ENCODE results near the gene TRMT61A.

TRMT61A gene

DNA sequence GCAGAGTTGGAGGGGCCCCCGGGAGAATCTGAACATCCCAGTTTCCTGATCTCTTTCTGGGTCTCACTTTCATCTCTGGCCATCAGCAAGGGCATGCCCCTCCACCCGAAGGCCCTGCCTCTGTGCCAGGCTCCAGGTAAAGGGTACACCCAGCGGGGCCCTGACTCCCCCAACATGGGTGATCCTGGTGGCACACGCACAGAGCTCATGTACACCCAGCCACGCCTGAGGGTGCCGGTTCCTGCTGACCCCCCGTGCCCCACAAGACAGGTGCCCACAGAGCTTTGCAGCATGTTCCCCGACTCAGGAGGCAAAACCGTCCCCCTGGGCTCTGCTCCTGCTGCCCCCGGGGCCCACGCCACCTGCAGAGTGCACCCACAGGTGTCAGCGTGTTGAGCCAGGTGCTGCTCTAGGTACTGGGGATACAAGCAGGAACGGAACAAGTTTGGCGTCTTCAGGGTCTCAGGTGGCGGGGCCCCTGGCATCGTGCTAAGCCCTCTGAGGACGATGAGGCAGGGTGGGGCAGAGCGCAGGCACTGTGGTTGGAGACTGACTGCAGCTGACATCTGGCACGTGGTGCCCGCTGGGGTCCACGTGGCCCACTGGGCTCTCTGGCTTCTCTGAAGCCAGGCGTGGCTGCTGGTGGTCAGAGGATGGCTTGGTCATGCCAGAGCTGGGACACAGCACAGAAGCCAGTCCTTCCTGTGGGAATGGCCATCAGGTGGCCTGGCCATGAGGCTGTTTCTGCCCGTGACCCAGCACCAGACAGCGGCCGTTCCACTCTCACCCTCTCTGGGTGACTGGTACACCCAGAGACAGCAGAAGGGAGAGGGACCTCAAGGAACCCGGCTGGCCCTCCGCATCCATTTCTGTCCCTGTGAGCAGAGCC lies 19.7 kb downstream of the TRMT61A start:
- DNase-seq (ENCODE audit: low read depth): no peak

DNA sequence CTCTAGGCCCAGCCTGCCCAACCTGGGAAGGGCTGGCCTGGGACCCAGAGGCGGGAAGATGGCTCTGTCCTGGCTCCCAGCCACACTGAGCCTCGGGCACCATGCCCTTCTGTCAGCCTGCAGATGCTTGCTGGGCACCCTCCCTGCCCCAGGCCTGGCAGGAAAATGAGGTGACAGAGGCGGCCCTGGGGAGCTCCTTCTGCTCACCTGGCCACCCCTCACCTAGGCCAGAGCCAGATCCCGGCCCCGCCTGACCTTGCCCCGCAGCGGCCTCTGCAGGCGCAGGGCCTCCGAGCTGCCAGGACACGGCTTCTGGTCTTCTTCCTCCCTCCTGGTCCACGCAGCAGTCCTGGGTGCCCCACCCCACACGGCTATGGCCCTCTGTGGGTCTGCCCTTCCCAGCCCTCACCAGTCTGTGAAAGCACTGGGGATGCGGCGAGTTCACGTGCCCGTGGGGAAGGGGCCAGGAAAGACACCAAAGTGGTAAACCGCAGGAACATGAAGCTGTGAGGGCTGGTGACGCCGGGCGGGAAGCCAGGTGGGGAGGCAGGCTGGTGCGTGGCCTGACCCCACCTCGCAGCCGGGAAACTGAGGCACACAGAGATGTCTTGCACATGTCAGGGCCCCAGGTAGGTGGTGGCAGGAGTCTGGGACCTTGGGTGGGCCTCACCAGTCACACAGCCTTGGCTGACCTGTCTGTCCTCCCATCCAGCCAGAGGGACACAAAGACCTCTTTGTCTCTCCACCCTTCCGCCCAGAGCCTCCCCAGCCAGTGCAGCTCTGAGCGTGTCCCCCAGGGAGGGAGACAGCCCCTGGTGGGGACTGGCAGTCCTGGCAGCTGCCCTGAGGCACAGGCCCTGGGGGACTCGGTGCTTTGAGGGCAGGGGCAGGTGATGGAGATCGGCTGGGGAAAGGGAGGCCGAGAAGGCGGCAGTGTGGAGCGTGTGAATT lies 20.6 kb downstream of the TRMT61A start:
- no peak for DNase-seq (ENCODE audit: low read depth)

DNA sequence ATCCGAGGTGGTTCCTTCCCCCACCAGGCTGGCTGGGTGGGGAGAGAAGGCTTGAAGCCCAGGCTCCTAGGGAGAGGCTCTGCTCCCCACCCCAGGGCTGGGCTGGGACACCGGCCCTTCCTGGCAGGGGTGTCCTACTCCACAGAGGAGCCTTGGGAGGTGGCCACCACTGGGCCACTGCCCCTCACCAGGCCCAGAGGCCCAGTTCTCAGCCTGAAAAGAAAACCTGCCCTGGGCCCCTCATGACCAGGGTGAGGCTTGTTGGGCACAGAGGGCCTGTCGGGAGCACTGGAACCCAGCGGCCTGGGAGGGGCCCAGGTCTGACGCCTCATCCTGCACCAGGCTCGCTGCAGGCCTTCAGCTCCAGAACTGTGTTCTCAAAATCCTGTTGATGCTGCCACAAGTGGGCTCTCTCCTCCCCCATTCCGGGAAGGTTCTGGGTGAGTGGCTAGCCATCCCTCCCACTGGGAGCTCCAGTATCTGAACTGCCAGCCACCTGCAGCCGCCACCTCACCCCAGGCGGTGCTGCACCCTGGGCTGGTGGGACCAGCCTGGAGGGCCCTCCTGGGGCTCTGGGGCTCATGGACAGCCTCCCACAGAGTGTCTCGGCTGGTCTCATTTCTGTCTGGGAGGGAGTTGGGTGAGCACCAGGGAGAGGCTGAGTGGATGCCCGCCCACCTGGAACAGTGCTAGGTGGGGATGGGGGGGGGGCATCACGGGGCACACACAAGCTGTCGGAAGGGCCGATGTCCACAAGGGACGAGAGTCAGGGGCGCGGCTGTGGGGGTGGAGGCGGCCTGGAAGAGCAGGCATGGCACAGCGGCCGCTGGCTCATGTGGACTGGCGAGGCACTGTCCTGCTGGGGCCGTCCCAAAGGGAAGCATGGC lies 21.7 kb downstream of the TRMT61A start:
- no peak for DNase-seq (ENCODE audit: low read depth)

DNA sequence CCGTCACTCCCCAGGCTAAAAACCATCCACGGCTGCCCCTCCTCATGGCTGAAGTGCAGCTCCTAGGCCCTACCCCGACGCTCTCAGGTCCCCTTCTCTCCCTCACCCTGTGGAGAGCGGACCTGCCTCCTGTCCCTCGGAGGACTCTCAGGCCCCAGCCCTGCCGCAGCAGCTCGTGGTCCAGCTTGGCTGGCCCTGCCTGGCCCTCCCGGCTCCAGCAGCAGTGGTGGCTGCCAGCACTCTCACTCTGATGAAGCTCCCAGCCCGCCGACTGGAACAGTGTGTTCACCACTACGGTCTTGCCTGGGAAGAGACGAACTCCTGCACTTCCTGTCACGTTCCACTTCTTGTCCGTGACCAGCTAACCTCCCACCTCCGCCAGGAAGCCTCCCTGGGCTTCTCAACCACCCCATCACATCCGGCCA lies 22.4 kb downstream of the TRMT61A start:
- DNase-seq (ENCODE audit: low read depth): no peak

DNA sequence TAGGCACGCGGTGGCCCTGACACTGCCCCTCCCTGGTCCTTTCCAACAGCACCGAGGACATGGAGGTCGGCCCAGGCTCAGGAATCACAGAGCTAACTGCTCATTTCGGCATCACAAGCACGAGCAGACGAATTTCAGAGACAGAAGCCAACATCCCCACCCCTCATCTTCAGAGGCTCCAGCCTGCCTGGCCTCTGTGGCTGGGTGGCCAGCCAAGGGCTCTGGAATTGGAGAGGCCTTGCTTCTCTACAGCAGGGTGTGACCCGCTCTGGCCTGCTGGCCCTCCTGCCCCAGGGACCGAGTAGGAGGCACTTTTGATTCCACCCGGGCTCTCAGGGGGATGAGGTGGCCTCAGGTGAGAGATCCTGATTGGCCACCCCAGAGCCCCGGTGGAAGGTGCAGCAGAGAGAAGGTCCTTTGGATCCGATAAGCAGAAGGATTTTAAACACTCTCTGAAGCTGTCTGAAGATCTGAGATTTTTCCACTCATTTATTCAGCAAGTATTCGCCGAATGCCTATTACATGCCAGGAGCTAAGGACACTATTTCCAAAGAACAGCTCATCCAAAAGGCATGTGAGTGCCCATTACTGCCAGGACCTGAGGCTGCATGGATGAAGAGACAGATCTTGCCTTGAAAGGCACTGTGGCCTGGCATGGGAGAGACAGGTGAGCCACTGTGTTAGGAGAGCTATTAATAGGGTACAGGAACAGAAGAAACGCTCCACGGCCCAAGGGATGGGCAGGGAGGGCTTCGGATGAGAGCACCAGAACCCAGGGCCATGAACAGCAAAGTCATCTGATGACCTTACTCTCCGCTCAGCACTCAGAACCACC lies 23.2 kb downstream of the TRMT61A start:
- peak; percentile 73 for DNase-seq (ENCODE audit: low read depth)

DNA sequence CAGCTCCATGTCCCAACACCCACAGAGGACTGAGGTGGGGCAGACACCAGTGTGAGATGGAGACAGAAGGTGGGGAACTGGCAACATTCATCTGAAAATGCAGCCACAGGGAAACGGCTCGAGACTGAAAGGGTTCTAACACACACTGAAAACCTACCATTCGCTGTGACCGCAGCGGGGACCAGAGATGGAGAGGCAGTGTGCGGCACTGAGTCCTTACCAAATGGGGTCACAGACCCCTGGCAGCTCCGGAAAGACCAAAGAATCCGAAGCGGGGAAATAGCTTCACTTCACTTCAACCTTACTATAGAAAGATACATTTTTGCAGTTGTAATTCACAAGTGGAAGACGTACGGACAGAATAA lies 23.8 kb downstream of the TRMT61A start:
- DNase-seq (ENCODE audit: low read depth): no peak

DNA sequence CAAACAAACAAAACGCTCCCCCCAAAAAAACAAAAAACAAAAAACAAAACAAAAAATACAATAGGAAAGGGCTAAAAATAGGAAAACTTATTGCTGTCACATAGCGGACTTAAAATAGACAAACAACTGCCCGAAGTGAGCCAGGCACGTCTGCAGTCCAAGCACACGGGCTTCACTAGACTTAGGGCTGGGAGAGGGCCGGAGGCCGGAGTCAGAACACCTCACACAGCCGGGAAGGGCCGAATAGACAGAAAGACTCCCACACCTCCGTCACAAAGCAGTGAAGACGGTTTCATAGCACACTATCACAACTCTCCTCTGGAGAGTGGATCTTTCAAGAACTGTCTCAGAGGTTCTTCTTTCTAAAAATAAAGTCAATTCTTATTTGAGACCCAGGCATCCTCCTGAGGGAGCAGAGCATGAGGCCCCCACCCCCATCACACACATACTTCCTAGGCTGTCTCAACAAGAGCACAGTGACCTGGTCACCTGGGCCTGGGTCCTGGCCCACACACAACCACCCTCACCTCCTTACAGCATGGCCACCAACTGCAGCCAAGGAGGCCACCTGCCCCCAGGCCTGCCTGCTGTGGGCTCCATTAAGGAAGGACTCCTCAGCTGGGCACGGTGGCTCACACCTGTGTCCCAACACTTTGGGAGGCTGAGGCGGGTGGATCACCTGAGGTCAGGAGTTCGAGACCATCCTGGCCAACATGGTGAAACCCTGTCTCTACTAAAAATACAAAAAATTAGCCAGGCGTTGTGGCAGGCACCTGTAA lies 26.8 kb downstream of the TRMT61A start:
- DNase-seq (ENCODE audit: low read depth): no peak

DNA sequence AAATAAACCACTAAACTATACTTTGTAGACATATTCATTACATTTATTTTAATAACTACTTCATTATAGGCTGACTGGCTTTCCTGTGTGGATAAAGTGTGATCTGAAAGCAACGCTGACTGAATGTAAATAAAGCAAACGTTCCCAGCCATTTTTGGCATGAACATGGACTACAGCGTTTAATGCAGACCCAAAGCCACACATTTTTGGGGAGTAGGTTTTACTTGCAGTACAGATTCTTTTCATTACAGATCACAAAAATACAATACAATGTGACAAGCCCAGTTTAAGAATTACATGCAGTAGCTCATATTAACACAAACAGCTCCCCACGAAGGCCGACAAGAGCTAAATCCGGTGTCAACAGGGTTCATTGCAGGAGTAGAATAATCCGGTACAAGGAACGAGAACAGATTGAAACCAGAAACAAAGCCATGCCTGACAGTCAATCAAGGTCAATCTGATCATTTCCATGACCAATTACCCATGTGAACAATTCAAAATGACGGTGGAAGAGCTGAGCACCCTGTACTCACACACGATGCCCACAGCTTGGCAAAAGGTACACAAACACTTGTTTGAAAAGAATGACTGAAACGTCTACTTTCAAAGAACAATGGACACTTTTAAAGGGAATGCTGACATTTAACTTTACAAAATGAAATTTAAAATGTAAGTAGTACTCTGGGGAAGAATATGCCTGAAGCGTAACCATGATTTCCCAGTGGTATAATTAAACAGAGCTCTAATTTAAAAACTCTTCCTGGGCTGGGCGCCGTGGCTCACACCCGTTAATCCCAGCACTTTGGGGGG lies 28.2 kb downstream of the TRMT61A start:
- DNase-seq (ENCODE audit: low read depth): no peak

DNA sequence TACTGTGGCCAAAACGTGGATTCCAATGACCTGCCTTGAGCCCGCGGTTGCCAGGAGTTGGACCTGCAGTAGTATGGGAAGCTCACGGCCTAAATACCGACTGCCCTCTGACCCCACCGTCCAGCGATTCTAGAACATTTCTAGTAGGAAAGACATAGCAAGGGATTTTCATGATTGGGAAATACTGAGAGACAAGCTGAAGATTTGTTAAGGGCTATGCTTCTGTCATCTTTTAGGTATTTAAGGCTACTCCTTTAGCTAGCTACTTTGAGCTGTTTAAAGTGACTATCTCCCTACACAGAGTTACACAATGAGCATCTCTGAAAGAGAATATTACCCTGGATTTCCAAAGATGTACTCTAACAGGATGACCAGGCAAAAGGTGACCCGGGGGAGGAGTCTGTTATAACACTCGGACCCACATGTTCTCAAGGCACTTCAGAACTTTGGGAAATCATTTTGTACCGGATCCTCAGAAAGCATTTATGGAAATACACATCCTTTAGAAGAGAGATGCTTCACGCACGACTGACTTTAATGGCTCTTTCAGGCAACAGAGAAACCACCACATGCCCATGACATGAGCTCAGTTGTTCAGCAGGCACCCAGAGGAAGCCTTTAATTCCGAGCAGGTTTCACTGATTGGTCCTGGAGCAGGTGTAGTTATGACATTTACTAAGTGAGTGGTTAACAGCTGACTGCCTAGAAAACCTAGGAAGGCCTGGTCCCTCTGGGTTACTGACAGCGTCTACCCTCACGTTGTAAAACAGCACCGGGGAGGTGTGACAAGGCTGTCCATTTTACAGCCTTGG lies 29.3 kb downstream of the TRMT61A start:
- peak; percentile 61 for DNase-seq (ENCODE audit: low read depth)

DNA sequence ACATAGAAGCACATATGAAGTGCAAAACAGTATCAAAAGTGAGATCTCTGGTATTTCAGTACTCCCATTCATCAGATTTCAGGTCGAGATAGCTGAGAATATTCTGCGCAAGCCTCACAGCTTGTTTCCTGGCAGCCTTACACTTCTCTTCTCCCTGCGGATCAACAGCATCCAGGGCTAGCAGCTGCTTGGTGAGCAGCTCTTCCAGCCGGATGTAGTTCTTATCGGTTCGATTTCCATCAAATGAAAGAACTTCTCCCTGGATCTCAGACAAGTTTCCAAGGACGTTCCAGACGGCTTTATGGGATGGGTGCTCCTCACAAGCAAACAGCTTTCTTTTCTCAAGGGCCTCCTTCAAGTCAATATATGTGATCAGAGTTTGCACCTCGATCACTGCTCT lies 30.8 kb downstream of the TRMT61A start:
- no peak for DNase-seq (ENCODE audit: low read depth)

DNA sequence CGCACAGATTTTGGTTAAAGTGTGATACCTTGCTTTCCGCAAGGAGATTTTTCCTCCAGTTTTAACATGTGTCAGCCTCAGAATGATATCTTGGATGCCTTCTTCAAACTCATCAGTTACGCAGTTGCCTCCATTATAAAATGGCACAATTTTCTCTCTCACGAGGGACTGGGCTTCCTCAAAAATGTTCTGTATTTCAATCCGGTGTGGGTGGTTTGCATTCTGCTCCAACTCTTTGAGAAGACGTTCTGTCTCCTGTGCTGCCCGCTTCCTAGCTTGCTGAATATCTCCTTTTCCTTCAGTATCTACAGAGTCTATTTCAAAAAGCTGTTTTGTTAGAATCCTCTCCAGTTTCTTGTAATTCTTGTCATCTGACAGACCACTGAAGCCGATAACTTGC lies 31.7 kb downstream of the TRMT61A start:
- no peak for DNase-seq (ENCODE audit: low read depth)

DNA sequence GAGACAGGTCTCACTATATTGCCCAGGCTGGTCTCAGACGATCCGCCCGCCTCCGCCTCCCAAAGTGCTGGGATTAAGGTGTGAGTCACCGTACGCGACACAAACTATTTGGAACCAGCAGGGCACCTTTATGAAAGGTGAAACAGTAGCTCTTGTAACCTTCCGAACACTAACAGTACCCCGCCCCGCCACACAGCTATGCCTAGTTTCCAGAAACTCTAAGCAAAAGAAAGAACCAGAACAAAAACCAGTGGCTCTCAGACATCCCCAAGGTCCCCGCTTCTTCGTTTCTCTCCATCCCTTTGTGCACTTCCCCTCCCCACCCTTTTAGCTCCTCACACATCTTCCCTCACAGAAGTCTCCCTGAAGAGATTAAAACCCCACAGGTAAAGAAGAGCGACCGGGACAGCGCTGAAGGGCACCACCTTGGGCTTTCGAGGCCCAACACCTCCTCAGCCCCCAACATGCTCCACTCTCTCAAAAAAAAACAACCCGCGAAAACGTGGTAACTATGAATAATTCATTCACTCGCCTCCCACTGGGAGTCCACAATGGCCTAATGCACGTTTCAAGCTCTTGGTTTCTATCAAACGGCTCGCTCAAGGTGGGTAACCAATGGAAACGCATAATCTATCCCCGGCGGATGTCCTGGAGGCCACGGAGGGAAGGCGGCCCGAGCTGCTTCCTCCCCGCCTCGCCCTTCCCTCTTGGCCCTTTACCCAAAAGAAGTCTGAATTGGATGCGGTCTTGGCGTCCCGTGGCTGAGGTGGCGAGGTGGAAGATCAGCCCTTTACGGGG lies 32.6 kb downstream of the TRMT61A start:
- no peak for DNase-seq (ENCODE audit: low read depth)

DNA sequence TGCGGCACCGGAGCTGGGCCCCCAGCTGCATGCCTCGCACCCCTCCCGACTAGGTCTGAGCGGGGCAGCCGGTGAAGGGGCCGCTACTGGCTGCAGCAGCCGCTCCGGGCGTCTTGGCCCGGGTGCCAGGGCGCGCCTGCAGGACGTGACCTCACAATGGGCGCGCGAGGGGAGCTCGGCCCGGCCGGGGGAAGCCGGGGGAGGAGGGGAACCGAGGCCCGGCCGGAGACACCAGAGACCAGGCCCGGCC lies 33.1 kb downstream of the TRMT61A start:
- DNase-seq (ENCODE audit: low read depth): no peak

DNA sequence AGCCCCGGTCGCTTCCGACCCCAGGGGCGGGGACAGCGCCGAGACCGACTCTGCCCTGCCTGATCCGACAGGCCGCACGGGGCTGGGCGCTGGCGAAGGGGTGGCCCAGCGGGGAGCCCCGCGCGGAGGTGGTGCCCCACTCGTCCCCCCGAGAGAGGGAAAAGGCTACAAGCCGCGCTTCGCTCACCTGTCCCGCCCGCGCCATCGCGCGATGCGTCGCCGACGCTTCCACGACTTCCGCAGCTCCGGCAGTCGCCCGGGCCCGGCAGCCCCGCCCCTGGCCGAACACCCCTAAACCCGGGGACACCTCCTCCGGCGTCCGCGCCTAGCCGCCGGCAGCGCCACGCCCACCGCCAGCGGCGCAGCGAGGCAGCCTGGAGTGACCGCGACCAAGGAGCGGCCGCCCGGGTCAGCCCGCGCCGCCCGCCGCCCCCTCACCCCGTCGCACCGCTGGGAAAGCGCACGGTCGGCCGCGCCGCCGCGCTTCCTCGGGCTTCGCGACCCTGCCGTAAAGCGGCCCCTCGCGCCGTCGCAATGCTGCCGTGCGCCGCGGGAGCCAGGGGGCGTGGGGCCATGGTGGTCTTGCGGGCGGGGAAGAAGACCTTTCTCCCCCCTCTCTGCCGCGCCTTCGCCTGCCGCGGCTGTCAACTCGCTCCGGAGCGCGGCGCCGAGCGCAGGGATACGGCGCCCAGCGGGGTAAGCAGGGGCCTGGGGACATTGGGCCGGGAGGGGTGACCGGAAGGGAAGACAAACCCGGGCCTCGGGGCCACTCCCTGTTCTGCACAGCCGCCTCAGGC lies 33.6 kb downstream of the TRMT61A start, which contains the start of the genes BAG5 and COA8:
BAG5 (minus strand) TSS at position 229 of the 797 bp plus-strand sequence. CDS start 1,493 bp downstream, outside the sequence.
COA8 (plus strand) TSS at position 532 of the 797 bp plus-strand sequence; CDS start at position 574, 42 bp downstream.
- DNase-seq (ENCODE audit: low read depth): peak; percentile 43

DNA sequence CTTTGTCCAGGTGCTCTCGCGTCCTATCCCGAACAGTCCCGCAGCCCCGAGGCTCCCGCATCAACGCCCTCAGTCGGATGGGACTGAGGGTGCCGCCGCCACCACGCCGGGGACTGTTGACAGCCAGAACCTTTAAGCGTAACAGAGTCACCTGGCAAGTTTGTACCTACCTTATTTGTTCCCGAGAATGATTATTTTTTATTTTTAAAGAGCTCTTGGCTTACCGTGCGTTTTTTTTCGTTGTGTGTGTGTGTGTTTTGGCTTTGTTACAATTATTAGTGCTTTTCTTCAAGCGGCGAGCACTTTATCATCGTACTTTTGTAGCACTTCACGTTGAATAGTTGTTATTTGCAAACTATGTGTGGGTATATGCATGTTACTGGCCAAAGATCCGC lies 34.2 kb downstream of the TRMT61A start:
- no peak for DNase-seq (ENCODE audit: low read depth)

DNA sequence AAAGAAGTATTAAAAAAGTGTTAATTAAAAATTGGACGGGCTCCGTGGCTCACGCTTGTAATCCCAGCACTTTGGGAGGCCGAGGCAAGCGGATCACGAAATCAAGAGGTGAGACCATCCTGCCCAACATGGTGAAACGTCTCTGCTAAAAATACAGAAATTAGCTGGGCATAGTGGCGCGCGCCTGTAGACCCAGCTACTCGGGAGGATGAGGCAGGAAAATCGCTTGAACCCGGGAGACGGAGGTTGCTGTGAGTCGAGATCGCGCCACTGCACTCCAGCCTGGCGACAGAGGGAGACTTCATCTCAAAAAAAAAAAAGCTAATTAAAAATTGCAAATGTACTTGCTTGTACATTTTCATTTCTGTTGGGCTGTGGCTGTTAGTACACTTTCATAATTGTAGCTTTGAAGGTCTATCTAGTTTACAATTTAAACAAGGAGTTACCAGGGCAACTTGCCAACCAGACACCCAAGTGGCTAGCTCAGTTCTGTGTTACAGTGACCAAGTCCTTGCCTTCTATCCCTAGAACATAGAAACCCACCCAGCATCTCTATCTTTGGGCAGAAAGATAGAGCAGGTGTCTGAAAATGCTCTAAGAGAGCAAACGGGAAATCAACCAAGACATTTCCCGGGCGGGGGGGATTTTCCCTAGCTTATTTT lies 35.0 kb downstream of the TRMT61A start:
- no peak for DNase-seq (ENCODE audit: low read depth)

Data from GM04503 (cell line).